ENCODE data around the gene C1GALT1.

The C1GALT1 gene

DNA sequence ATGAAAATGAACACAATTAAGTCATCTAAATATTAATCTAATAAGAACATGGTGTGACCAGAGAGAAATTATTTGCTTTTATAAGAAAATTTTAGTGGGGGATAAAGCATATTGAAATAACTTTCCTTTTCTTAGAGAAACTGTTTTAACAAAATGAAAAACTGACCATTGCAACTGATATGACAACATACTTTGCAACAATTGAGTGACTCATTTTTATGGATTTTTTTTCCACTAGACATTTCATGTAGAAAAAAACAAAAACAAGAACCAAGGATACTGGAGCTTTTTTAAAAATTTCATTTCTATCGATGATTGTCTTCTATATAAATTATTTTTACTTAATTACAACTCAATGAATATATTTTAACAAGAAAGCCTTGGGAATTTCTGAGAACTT, 90.0 kb downstream of the C1GALT1 start:
- DNase-seq (ENCODE audit: low read depth in 2 of 2): no peak

DNA sequence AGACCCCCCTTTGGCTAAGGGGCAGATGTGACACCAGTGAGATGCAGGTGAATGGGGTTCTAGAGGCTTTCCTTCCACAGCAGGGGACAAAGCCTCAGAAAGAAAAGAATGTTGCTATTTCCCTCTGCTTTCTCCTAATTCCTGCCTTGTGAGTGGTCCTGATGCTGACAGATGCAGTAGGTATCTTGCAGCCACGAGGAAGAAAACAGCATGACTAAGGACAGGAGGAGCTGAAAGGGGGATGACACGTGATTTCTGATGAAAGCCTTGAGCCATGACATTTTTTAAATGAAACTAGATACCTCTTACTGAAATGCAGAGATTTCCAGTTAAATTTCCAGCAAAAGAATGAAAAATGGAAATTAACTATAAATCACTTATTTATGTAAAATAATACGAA, 92.4 kb downstream of the C1GALT1 start:
- no peak for DNase-seq (ENCODE audit: low read depth in 2 of 2)

- DNase-seq (ENCODE audit: low read depth in 2 of 2): no peak
Measured at GRCh38 chr7:7276161-7276560, 93.8 kb downstream of the C1GALT1 start.

GRCh38 chr7:7290429-7291122, 108.2 kb downstream of the C1GALT1 start:
- DNase-seq (ENCODE audit: low read depth in 2 of 2): no peak

- DNase-seq (ENCODE audit: low read depth in 2 of 2): no peak
Measured at GRCh38 chr7:7292085-7292484, 109.7 kb downstream of the C1GALT1 start.

DNA sequence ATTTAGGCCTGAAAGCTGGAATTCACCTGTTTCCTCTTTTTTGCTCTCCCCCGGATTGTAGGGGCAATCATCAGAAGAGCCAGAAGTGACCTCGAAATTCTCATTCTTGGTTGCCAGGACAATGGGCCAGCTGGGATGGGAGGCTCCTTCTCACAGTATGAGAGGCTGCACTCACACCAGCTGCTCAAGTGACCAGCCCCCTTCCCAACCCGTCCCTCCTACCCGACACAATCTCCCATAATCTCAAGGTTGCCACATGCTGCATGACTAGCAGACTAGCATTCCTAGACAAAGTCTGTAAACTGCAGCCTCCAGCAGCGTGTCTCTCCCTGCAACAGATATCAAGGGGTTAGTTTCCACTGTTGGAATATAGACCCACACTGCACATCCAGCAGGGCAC, 110.3 kb downstream of the C1GALT1 start:
- no peak for DNase-seq (ENCODE audit: low read depth in 2 of 2)

DNA sequence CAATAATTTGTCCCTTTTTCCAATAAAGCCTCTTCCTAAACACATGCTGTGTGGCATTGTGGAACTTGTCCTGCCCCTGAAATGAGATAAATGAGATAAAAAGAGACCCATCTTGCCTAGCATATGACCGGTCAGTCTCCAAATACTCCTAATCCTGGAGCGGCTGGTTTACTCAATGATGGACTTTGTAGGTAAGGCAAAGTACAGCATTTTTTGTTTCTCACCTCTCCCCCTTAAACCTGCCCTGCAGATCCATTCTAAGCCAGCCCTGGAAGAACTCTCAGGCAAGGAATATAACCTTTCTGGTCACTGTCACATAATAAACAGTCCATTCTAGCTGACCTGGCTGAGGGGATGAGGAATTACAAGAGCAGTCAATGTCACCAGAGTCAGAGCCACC, 110.7 kb downstream of the C1GALT1 start:
- no peak for DNase-seq (ENCODE audit: low read depth in 2 of 2)

DNA sequence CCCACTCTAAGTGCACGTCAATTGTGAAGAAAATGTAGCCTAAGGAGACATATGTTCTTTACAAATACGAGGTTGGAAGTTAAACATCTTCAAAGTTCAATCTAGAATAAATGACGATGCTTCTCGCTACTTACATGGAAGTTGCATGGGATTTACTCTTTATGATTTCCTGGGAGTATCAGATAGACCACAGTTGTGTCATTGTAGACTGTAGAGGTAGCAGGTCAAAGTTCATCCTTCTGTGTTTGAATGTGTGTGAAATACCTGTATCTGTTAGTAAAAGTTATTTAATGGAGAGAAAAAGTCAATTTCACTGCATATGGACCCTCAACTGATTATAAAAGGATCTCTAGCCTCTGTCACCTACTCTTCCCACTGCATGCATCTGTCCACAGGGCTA, 112.6 kb downstream of the C1GALT1 start:
- no peak for DNase-seq (ENCODE audit: low read depth in 2 of 2)

Measured in activated CD8-positive, alpha-beta memory T cell treated with anti-CD3 and anti-CD28 coated beads for 4 hours (primary cell).